HCT116 (cell line): Measurements from ENCODE around the gene DOCK2. TPM values are rescaled to one million over a fixed set of nuclear protein-coding genes. Genes with fewer than 3 reads are reported as not detected.

Source experiments
- ATAC-seq: fragments of 200-7000 bp; cut with Tn5 transposase; 2 replicates; pipeline ENCODE4 v1.9.1; 2020; ENCODE audit warnings: mild to moderate bottlenecking, moderate library complexity
- BruUV-seq: library from RNA; stranded (reverse); fragments of 400-500 nt; replicated peaks from 2 replicates; lab custom pipeline; 2021; lab: Mats Ljungman, UMichigan
- CTCF ChIA-PET: fragments of 300-600 bp; sonication (Branson Sonifier 250); formaldehyde crosslinking; loops from one replicate; lab custom pipeline; 2021; ENCODE audit warnings: antibody characterized with exemption; lab: Charles Lee
- POLR2A ChIA-PET: fragments of 300-600, 350-600 bp; sonication (Branson Sonifier 250); formaldehyde crosslinking; loops from one replicate; lab custom pipeline; 2021; ENCODE audit warnings: antibody characterized with exemption; lab: Charles Lee
- RAD21 ChIA-PET, 2 experiments: fragments of 300-600 bp; sonication (Branson Sonifier 250); formaldehyde crosslinking; loops; one replicate each; lab custom pipeline; 2023; ENCODE audit warnings: low total read pairs in 2 of 2; ENCODE audit not compliant: uncharacterized antibody in 2 of 2, unreplicated experiment in 2 of 2, low non-redundant PET in 1 of 2; lab: Charles Lee
- DNase-seq: peaks from one replicate; pipeline ENCODE4 v3.0.0-alpha.2; 2010; ENCODE audit warnings: low read depth, low spot score
- H2AFZ ChIP-seq: fragments of 200-600 bp; shearing (Covaris generic), sonication (generic); 2 replicates; pipeline ENCODE4 v1.6.1; 2017; ENCODE audit warnings: low read depth, mixed run types, mixed read lengths, antibody characterized with exemption, low read length; ENCODE audit not compliant: poor library complexity, severe bottlenecking
- H3K27ac ChIP-seq: 2 replicates; pipeline ENCODE4 v1.5.1; 2012; ENCODE audit warnings: low read depth, low read length
- H3K27me3 ChIP-seq: fragments of 200-600 bp; sonication (generic); 2 replicates; pipeline ENCODE4 v1.6.1; 2016; ENCODE audit warnings: mixed run types, low read length, mixed read lengths; ENCODE audit not compliant: insufficient read depth
- H3K36me3 ChIP-seq, 2 experiments: fragments of 200-500 bp in 1 of 2; fragments of 200-600 bp in 1 of 2; sonication (Bioruptor generic) in 1 of 2; sonication (generic) in 1 of 2; 2 replicates each; pipeline versions ENCODE4 v1.5.1 to v1.6.1; 2014 to 2016; ENCODE audit warnings: low read length in 2 of 2, inconsistent platforms in 1 of 2, mixed read lengths in 1 of 2, mixed run types in 1 of 2; ENCODE audit not compliant: insufficient read depth in 2 of 2, control insufficient read depth in 1 of 2
- H3K4me1 ChIP-seq, 2 experiments: fragments of 200-600 bp in 1 of 2; sonication (generic) in 1 of 2; 2 replicates each; pipeline versions ENCODE4 v1.5.1 to v1.6.1; 2012 to 2017; ENCODE audit warnings: low read length in 2 of 2, inconsistent platforms in 1 of 2, mild to moderate bottlenecking in 1 of 2, mixed read lengths in 1 of 2, mixed run types in 1 of 2, moderate library complexity in 1 of 2; ENCODE audit not compliant: insufficient read depth in 2 of 2, control insufficient read depth in 1 of 2
- H3K4me2 ChIP-seq: fragments of 200-600 bp; sonication (generic); 2 replicates; pipeline ENCODE4 v1.6.1; 2017; ENCODE audit warnings: mixed run types, low read length, mixed read lengths
- H3K4me3 ChIP-seq, 2 experiments: fragments of 200-600 bp in 1 of 2; sonication (generic) in 1 of 2; replicated peaks in 1 of 2; 2 replicates each; pipeline ENCODE4 v1.5.1; 2011 to 2016; ENCODE audit warnings: low read length in 2 of 2, control low read depth in 1 of 2, low read depth in 1 of 2, mild to moderate bottlenecking in 1 of 2, mixed read lengths in 1 of 2, mixed run types in 1 of 2
- H3K79me2 ChIP-seq: fragments of 200-600 bp; sonication (generic); 2 replicates; pipeline ENCODE4 v1.6.1; 2017; ENCODE audit warnings: mild to moderate bottlenecking, mixed run types, low read length, moderate library complexity, mixed read lengths; ENCODE audit not compliant: insufficient read depth
- H3K9ac ChIP-seq: fragments of 200-600 bp; sonication (generic); 2 replicates; pipeline ENCODE4 v1.6.1; 2016; ENCODE audit warnings: low read length, mixed read lengths
- H3K9me2 ChIP-seq: fragments of 200-600 bp; sonication (generic), shearing (Covaris generic); 2 replicates; pipeline ENCODE4 v1.6.1; 2017; ENCODE audit warnings: mixed run types, mild to moderate bottlenecking, moderate library complexity; ENCODE audit not compliant: insufficient read depth
- H3K9me3 ChIP-seq, 2 experiments: fragments of 200-500 bp in 1 of 2; fragments of 200-600 bp in 1 of 2; sonication (Bioruptor generic) in 1 of 2; sonication (generic) in 1 of 2; 2 replicates each; pipeline ENCODE4 v1.6.1; 2014 to 2017; ENCODE audit warnings: low read length in 2 of 2, mixed read lengths in 2 of 2, inconsistent platforms in 1 of 2, low read depth in 1 of 2, mild to moderate bottlenecking in 1 of 2, mixed run types in 1 of 2, moderate library complexity in 1 of 2; ENCODE audit not compliant: control insufficient read depth in 1 of 2, insufficient read depth in 1 of 2
- H4K20me1 ChIP-seq: fragments of 200-600 bp; sonication (generic), shearing (Covaris generic); 2 replicates; pipeline ENCODE4 v1.6.1; 2017; ENCODE audit warnings: mixed run types, mild to moderate bottlenecking, moderate library complexity; ENCODE audit not compliant: insufficient read depth
- JUND ChIP-seq: IDR thresholded peaks from 2 replicates; pipeline ENCODE4 v1.6.1; 2012
- ZFX ChIP-seq: fragments of 450-650 bp; IDR thresholded peaks from 2 replicates; pipeline ENCODE4 v1.6.1; 2017
- intact Hi-C: fragments of 100-400 bp; cut with micrococcal nuclease; formaldehyde crosslinking; loops from 2 replicates; pipeline ENCODE4 v1.10.0; 2022
- total RNA-seq: library from RNA; stranded (reverse); gene quantifications from one replicate; pipeline ENCODE4 v1.2.1, GENCODE V29; 2021; ENCODE audit not compliant: unreplicated experiment
- TF ChIP-seq, protein P1 (sequence below): IDR thresholded peaks from 2 replicates; pipeline ENCODE4 v1.6.1; 2012; ENCODE audit warnings: low read depth
- TF ChIP-seq, protein P2 (sequence below): IDR thresholded peaks from 2 replicates; pipeline ENCODE4 v1.6.1; 2011; ENCODE audit warnings: mild to moderate bottlenecking, low read length, moderate library complexity; ENCODE audit not compliant: insufficient replicate concordance; ENCODE audit errors: extremely low read depth

DOCK2 gene
- total RNA-seq, 1 experiment from 2014 or later: 0.89 TPM

DNA sequence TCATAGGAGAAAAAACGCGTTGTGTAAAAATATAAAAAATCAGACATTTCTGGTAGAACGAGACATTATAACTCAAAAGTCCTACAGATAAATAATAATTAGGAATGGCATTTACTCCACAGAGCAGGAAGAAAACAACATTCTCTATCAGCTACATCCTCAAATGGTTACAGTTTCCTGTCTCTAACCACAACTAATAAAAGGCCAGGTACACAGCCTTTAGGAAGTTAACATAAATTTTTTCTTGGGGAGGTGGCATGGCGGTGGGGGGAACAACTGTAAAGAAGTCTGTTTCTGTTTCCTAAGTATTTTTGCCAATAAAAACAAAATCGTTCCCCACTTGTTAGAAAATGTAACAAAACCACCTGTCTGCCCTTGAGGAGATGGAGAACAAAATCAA lies 298.7 kb downstream of the DOCK2 start:
- ChIA-PET CTCF (no interaction called here), RAD21 (no interaction called here), POLR2A (no interaction called here)
- BruUV-seq: no TSS peak
- no peak overlapping the region for H3K4me3 ChIP-seq
- ATAC-seq (no peak), DNase-seq (no peak)
- no peak overlapping the region for H3K27ac ChIP-seq
- no peaks in the 10 kb centered on the region for H3K9me2 ChIP-seq
- no peak overlapping the region for H3K9ac ChIP-seq
- H4K20me1 ChIP-seq: no peaks in the 10 kb centered on the region
- H3K4me2 ChIP-seq: no peak overlapping the region
- H3K9me3 ChIP-seq: no peaks in the 10 kb centered on the region
- H3K79me2 ChIP-seq: no peaks in the 10 kb centered on the region
- TF ChIP-seq, protein P1, sequence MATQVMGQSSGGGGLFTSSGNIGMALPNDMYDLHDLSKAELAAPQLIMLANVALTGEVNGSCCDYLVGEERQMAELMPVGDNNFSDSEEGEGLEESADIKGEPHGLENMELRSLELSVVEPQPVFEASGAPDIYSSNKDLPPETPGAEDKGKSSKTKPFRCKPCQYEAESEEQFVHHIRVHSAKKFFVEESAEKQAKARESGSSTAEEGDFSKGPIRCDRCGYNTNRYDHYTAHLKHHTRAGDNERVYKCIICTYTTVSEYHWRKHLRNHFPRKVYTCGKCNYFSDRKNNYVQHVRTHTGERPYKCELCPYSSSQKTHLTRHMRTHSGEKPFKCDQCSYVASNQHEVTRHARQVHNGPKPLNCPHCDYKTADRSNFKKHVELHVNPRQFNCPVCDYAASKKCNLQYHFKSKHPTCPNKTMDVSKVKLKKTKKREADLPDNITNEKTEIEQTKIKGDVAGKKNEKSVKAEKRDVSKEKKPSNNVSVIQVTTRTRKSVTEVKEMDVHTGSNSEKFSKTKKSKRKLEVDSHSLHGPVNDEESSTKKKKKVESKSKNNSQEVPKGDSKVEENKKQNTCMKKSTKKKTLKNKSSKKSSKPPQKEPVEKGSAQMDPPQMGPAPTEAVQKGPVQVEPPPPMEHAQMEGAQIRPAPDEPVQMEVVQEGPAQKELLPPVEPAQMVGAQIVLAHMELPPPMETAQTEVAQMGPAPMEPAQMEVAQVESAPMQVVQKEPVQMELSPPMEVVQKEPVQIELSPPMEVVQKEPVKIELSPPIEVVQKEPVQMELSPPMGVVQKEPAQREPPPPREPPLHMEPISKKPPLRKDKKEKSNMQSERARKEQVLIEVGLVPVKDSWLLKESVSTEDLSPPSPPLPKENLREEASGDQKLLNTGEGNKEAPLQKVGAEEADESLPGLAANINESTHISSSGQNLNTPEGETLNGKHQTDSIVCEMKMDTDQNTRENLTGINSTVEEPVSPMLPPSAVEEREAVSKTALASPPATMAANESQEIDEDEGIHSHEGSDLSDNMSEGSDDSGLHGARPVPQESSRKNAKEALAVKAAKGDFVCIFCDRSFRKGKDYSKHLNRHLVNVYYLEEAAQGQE: no peak
- no peak for TF ChIP-seq JUND
- no peak for TF ChIP-seq ZFX
- TF ChIP-seq, protein P2, sequence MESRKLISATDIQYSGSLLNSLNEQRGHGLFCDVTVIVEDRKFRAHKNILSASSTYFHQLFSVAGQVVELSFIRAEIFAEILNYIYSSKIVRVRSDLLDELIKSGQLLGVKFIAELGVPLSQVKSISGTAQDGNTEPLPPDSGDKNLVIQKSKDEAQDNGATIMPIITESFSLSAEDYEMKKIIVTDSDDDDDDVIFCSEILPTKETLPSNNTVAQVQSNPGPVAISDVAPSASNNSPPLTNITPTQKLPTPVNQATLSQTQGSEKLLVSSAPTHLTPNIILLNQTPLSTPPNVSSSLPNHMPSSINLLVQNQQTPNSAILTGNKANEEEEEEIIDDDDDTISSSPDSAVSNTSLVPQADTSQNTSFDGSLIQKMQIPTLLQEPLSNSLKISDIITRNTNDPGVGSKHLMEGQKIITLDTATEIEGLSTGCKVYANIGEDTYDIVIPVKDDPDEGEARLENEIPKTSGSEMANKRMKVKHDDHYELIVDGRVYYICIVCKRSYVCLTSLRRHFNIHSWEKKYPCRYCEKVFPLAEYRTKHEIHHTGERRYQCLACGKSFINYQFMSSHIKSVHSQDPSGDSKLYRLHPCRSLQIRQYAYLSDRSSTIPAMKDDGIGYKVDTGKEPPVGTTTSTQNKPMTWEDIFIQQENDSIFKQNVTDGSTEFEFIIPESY: no peak
- no peaks in the 10 kb centered on the region for H3K4me1 ChIP-seq
- H3K27me3 ChIP-seq: peaks cover 53% of the 10 kb centered on the region
- intact Hi-C loops: no loop called here
- H2AFZ ChIP-seq: no peak overlapping the region
- H3K36me3 ChIP-seq: no peaks in the 10 kb centered on the region
